ENCODE data around the gene LEMD1.

The LEMD1 gene

DNA sequence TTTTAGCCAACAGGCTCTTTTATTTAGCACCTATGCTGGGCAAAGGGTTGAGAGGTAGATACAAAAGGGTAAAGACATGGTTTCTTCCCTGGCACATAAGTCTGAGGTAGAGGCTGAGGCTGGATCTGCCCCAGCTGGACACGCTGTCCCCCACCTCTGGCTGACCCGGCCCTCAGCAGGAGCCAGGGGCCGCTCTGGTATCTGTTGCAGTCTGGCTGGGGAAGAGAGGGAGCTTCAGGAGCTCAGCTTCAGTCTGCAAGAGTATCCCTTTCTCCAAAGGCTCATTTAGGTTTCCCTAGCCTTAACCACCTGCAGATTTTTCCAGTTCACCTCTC, 19.8 kb upstream of the LEMD1 start:
- TF ChIP-seq GATA3 (IDR thresholded peaks at IDR 0.05; ENCODE audit: low read depth, low read length) (no peak), GATA2 (IDR thresholded peaks at IDR 0.05; ENCODE audit: low read depth, low read length) (no peak)

DNA sequence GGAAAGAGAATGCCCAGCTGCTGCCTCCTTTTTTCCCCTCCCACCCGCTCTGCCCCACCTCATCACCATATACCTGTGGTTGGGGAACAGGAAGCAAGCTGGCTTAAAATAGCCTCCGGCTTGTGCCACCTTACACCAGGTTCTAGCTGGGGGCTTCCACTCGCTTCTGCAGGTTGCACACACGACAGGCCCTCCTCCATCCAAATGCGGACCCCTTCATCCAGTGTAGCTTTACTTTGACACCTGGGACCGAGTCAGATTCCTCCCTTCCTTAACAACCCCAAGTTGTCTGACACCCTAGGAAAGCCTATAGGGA, 19.4 kb upstream of the LEMD1 start:
- TF ChIP-seq GATA3 (IDR thresholded peaks at IDR 0.05; ENCODE audit: low read depth, low read length) = no peak
- no peak for TF ChIP-seq GATA2 (IDR thresholded peaks at IDR 0.05; ENCODE audit: low read depth, low read length)

DNA sequence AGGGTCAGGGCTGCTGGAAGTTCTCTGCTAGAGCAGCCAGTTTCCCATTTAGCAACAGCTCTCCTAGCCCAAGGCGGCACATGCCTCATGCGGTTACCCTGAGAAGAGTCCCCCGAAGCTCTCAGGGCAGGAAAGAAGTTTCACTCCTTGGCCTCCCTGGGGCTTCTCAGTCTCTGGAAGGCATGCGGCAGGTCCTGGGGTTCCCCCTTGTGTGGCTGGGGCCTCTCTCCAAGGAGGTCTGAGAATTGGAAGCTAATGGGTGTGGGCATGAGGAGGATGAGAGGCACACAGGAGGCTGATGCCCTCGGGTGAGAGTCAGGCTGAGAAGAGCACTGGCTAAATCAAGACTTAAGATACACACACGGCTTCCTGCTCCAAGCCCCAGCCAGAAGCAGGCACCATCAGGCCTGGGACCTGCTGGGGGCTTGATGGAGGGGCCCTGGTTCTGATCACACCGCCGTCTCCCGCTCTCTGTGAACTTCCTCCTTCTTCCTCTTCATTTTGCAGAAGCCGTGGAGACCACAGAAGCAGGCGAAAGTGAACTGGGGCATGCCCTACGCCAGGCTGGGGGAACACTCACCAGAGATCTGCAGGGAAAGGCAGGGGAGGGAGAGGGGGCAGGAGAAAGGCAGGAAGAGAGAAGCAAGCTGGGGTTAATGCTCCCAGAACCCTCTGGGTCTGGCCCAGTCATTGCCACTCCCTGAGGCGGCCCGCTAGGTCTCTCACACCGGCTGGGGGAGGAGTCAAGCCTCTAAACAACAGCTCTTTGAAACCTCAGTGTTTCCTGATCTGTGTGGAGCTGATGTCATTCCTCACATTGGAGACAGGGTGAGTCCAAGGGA, 18.8 kb upstream of the LEMD1 start:
- TF ChIP-seq GATA3 (IDR thresholded peaks at IDR 0.05; ENCODE audit: low read depth, low read length) (no peak), GATA2 (IDR thresholded peaks at IDR 0.05; ENCODE audit: low read depth, low read length) (no peak)

DNA sequence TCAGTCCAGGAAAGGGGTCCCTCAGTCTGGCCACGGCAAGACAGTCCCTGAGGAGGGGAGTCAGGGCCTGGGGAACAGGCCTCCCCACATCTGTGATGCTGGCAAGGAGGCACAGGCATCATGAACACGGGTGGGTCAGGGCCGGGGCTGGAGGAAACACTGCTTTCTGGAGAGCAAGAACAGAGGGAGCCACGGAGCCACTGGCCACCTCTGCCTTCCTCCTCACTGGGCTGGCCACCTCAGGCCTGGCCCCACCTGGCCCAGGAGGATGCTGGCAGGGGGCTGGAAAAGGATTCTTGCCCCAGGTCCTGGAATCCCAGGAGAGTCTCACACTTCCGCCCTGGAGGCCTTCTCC, 18.2 kb upstream of the LEMD1 start:
- no peak for TF ChIP-seq GATA2 (IDR thresholded peaks at IDR 0.05; ENCODE audit: low read depth, low read length)
- no peak for TF ChIP-seq GATA3 (IDR thresholded peaks at IDR 0.05; ENCODE audit: low read depth, low read length)

DNA sequence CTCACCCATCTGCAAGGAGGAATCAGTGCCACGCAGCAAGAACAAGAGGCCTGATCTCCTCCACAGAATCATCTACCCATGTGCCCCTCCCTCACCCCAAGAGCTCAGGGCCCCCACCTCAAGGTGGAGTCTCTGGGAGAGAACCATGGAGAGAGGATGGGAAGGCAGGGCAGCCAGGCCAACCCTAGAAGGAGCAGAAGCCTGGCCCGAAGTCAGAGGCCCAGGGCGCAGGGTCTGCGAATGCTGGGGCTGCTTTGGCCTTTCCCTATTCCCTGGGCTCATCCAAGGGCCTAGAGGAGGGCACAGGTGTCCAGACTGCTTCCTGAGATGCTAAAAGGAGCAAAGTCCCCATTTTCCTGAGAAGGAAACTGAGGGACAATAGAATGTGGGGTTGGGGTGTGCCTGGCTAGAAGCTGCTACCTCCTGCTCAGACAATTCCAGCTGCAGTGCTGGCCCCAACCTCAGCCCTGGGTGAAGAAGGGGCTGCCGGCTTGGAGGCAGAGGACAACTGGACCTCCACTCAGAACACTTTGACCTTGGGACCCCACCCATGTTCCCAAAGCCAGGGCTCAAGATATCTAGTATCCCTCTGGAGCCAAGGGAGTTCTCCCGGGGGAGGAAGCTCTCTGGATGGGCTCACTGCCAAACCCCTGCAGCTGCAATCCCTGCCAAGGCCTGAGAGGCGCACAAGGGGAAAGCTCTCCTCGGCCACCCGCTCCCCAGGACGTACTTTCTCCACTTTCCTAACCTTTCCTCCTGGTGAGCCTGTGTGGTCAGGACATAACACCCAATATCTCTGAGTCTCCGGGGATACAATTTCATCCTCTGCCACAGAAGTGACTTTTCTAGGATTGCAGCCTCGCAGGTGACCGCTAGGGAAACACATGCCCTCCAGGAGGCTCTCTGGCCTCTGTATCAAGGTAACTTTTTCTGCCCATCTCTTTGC, 16.6 kb upstream of the LEMD1 start:
- no peak for TF ChIP-seq GATA2 (IDR thresholded peaks at IDR 0.05; ENCODE audit: low read depth, low read length)
- TF ChIP-seq GATA3 (IDR thresholded peaks at IDR 0.05; ENCODE audit: low read depth, low read length) = no peak

DNA sequence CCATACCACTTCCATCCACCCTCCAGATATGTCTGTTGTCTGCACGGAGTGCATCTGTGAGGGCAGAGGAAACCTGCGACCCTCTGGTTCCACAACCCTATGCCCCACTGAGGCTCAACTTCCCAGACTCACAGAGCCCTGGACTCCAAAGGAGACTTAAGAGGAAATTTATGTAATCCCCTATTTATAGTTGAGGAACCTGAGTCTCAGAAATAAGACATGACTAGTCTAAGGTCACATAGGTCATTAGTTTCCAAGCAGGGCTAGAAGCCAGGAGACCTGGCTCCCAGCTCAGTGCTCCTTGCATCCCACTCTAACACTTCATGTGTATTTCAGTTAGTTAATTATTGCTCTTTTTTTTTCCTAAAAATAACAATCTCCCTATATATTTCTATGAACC, 15.7 kb upstream of the LEMD1 start:
- TF ChIP-seq GATA2 (IDR thresholded peaks at IDR 0.05; ENCODE audit: low read depth, low read length) (no peak), GATA3 (IDR thresholded peaks at IDR 0.05; ENCODE audit: low read depth, low read length) (no peak)

DNA sequence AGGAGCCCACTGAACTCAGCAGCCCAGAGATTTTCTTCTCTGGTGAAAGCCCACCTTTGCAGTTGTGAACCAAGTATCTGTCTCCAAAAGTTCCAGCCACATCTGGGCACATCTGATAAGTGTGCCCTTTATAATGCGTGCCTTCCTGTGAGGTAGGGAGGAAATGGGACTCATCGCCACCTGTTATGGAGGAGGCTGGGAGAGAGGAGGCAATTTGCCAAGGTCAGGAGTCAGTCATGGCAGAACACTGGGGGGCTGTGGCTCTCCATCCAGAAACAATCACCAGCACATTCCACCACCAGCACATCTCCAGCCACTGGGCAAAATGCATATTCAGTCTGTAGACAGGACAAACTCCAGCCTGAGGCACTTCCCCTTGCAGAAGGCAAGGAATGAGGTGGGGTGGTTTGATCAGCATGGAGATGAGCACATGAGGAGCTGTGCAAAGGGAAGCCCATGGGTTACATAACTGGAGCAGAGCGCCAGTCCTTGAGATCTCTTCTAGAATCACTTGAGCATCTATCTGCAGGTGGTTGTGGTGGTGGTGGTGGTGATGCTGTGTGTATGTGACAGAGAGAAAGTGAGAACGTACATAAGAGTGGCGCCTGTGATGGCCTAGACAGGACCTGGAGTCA, 15.0 kb upstream of the LEMD1 start:
- TF ChIP-seq GATA2 (IDR thresholded peaks at IDR 0.05; ENCODE audit: low read depth, low read length) (no peak), GATA3 (IDR thresholded peaks at IDR 0.05; ENCODE audit: low read depth, low read length) (no peak)

DNA sequence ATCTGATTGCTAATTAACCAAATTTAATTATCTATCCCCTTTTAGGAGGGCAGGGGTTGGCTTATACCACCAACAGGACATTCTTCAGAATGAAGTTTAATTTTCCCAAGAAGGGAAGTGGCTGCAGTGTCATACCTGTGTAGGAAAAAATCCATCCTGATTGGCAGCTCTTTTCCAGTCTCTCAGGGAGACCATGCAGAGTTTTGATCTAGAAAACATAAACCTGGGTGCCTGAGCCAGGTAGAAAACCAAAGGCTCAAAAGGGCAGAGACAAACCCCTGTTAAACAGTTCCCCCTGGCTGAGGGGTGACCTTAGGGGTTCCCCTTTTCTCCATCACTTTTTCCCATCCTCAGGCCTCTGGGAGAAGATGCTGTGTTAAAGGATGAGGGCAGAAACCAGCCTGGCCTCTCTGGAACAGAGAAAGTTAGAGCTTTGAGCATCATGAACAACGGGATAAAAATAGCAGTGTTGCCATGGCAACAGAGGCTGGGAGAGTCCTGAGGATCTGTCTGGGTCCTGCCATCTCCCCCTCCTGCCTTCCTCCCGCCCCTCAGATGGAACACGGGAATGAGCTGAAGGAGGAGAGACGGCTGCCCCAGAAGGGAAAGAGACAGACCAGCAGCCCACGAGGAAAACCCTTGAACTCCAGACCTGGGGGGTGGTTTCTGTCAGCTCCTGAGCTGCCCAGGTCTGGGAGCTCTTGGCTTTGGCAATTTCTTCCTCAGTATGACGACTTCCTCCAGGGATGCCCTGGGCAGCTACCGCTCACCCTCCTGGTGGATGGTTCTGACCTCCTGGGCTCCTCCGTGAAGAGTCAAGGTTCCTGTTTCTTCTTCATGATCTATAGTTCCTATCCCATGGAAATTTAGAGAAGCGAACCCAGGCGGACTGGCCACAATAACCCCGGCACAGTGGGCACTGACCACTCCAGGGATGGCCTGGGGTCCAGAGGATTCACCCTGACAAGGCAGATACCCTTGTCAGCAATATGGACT, 14.0 kb upstream of the LEMD1 start:
- TF ChIP-seq GATA2 (IDR thresholded peaks at IDR 0.05; ENCODE audit: low read depth, low read length) (no peak), GATA3 (IDR thresholded peaks at IDR 0.05; ENCODE audit: low read depth, low read length) (no peak)

DNA sequence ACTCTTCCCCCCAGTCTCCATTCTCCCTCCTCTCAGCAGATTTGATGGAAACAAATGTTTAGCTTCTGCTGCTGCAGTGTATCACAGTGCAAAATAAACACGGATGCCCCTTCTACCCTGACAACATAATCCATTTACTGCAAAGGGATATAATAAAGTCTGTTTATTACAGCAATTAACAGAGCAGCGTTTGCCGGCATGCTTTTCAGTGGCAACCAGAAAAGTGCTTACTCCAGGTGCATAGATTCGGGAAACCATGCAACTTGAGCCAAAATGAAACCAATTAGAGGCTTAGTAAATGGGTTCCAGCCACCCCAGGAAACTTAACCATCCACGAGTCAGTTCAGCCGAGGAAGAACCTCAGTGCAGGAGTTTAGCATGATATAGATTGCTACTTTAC, 12.9 kb upstream of the LEMD1 start:
- TF ChIP-seq GATA3 (IDR thresholded peaks at IDR 0.05; ENCODE audit: low read depth, low read length) = no peak
- TF ChIP-seq GATA2 (IDR thresholded peaks at IDR 0.05; ENCODE audit: low read depth, low read length) = no peak

DNA sequence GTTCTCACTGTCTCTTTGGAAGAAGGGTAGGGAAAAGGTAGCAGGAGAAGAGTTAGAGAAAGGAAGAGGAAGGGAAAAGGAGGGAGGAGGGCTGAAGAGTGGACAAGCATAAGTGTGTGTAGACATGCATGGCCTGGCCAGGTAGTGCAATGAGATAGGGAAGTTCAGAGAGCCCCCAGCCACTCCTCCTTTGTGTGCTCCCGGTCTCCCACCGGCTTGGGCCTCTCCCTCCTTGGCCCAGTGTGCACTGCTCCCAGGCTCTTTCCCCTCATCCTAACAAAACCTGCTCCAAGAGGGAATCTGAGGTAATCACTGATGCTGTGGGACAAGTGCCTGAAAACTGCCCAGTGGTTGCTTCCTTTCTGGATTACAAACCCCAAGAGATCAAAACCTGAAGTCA, 10.3 kb upstream of the LEMD1 start:
- no peak for TF ChIP-seq GATA3 (IDR thresholded peaks at IDR 0.05; ENCODE audit: low read depth, low read length)

DNA sequence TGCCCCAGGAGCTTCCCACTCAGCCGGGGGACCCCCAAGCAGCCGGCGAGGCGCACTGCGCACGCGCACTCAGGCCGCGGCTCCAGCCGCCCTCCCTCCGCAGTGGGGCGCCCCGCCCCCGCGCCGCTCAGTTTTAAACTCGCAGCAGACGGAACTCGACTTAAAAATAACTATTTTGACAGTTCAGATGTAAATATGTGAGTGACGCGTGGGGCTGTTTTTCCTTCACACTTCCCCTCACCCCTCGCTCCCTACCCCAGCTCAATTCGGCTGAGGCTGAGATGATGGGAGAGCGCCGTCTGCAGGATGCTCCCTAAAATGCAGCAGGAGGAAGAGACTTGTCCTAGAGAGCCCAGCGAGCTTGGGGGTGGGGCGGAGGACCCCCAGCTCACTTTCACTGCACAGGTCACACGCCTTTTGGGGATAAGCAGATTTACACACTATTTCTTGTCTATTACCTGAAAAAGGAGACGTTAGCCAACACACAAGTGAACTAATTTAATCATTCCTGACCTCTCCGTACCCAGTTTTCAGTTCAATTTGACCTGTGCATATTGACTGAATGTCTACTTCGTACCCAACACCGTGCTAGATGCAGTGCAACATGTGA, 8.9 kb upstream of the LEMD1 start:
- TF ChIP-seq GATA3 (IDR thresholded peaks at IDR 0.05; ENCODE audit: low read depth, low read length) = no peak
- TF ChIP-seq GATA2 (IDR thresholded peaks at IDR 0.05; ENCODE audit: low read depth, low read length) = no peak

DNA sequence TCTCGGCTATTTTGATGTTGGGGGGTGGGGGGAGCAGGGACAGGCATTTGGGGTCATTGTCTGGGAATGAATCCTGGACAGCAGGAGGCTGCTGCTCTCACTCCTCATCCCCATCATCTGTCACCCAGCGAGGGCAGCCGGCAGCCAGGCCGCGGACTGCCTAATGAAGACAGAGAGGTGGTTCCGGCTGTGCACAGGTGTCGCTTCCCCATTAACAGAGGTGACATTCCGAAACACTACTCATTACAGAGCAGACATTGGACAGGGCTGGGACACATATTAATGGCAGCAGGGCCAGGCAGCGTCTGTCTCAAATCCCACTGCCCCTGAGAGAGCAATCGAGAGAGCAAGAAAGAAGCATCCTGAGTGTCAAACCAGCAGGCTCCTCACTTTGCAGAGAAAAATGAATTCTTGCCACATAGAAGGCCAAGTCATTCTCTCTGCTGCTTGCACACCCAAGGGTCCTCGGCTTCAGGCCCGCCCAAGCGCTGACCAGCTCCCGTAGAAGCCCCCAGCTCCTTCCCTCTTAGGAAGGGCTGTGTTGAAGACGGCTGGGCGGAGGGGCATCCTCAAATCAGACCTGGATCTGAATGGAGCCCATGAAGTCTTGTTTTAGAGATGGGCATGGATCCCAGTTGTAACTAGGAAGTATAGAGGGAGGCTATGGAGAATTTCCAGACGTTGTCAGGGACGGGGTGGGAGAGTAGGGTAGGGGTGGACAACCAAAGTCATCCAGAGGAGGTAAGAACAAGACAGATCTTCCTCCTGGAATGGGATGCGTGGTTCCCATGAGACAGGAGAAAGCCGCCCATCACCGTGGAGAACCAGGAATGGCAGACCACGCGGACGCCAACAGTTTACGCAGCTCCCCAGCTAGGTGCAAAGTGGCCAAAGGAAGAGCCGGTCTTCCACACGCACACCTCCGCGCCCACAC, 8.2 kb upstream of the LEMD1 start:
- TF ChIP-seq GATA3 (IDR thresholded peaks at IDR 0.05; ENCODE audit: low read depth, low read length) (no peak), GATA2 (IDR thresholded peaks at IDR 0.05; ENCODE audit: low read depth, low read length) (no peak)

Measured in SH-SY5Y (cell line).